Stimulated activated CD8-positive, alpha-beta memory T cell treated with anti-CD3 and anti-CD28 coated beads, Interleukin-15, amount 100 ng/mL, for 1 hour (primary cell): ENCODE results near the gene RCE1.

Experiments used
- DNase-seq: peaks from one replicate; pipeline ENCODE4 v3.0.0-alpha.2; 2020; ENCODE audit warnings: low read depth

The RCE1 gene

GRCh38 chr11:66868726-66869566 is 25.7 kb downstream of the RCE1 start:
- DNase-seq = peak; percentile 64

GRCh38 chr11:66869567-66869870 is 26.3 kb downstream of the RCE1 start:
- DNase-seq = no peak

DNA sequence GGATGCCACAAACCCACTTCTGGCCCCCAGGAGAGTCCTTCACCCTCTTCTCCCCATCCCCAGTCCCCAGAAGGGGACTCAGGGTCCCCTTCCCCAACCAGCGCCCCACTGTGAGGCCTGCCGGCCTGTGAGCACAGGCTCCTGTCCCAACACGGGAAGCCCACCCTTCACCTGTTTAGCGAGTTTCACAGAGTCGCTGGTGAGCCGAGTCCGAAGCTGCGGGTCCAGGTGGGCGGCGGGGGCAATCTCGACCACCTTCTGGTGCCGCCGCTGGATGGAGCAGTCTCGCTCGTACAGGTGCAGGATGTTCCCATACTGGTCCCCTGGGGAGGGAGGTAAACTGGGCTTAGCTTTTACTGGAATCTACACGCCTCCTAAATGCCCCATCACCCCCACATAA is 26.9 kb downstream of the RCE1 start:
- DNase-seq = no peak

- no peak for DNase-seq
These were observed 27.6 kb downstream of the RCE1 start for GRCh38 chr11:66870616-66871520.

DNA sequence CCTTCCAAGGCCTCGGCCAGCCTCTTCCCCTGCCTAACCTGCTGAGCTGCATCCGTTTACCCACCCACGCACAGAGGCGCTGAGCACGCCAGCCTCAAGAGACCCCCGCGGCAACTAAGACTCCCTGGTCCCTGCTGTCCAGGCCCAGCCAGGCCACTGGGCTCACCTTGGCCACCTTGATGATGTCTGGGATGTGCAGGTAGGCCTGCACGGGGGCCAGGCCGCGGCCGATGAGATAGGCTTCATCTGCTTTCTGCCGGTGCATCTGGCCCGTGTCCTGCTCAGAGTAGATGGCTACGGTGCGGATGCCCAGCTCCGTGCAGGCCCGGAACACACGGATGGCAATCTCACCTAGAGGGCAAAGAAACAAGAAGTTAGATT is 28.3 kb downstream of the RCE1 start:
- DNase-seq = no peak

- no peak for DNase-seq
These were observed 31.0 kb downstream of the RCE1 start for GRCh38 chr11:66874232-66874631.

DNA sequence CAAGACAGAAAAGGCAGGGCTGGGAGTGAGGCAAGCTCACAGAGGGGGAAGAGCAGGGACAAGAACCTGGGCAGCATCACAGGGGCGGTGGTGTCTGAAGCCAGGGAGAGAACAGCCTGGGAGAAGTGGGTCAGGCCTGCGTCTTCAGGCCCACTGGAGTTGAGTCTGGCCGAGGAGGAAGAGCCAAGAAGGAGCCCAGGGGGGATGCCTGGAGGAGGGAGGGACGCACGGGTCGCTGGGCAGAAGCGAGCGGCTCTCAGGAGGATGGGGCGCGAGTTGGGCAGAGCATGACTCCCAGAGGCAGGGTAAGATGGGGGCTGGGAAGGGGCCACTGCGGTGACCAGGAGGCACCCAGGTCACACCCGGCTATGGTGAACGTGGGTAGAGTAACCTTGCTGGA is 32.1 kb downstream of the RCE1 start:
- no peak for DNase-seq

DNA sequence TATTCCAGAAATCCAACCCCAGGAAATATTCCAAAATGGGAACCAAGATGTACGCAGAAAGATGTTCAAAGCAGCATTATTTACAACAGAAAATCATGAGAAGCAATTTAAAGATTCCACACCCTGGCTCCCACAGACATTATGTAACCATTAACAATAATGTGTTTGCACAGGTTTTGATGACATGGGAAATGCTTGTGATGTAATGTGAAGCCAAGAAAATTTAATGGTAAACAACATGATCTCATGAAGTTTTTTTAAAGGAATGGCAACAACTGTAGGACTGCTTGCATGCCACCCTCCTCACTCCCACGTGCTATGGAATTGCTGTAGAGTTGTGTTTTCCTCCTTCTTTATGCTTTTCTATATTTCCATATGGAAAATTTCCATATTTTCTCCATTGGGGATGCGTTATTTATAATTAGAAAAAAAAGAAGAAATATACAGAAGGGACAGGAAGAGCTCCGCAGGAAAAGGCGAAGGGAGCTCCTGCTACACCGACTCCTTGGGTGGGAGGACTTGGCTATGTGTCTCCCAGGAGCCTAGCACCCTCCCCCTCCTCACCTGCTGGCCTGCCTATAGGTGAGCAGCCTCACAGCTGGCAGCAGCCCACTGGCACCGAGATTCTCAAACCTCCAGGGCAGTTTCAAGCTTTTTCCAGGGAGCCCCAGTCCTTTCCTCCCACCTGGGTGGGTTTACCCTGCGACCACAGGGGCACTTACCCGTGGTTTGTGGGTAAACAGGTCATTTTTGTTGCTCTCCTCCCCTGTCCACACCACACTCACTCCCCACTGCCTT is 34.5 kb downstream of the RCE1 start:
- DNase-seq = no peak

DNA sequence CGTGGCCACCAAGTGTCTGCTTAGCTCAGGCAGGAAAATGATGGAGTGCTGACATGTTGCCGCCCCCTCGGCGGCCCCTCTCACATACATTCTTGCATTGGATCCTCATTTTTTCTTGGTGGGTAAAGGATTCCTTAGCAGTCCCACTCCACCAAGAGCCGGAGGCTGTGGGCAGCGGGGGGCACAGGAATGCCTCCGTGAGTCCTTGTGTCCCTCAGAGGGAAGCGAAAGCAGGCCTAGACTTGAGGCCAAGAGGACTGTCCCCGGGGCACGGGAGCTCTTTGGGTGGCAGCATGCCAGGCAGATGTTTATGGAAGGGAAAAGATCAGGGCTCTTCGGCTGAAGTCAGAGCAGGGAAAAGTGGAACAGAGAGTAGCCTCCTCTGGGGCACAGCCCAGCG is 35.2 kb downstream of the RCE1 start:
- no peak for DNase-seq

- DNase-seq = no peak
These were observed 35.8 kb downstream of the RCE1 start for GRCh38 chr11:66879000-66879399.

GRCh38 chr11:66879583-66879982 is 36.3 kb downstream of the RCE1 start:
- no peak for DNase-seq

- DNase-seq = no peak
These were observed 36.8 kb downstream of the RCE1 start for GRCh38 chr11:66879999-66880398.

GRCh38 chr11:66880496-66881450 is 37.5 kb downstream of the RCE1 start:
- DNase-seq = no peak

- no peak for DNase-seq
These were observed 38.2 kb downstream of the RCE1 start for GRCh38 chr11:66881451-66881835.

DNA sequence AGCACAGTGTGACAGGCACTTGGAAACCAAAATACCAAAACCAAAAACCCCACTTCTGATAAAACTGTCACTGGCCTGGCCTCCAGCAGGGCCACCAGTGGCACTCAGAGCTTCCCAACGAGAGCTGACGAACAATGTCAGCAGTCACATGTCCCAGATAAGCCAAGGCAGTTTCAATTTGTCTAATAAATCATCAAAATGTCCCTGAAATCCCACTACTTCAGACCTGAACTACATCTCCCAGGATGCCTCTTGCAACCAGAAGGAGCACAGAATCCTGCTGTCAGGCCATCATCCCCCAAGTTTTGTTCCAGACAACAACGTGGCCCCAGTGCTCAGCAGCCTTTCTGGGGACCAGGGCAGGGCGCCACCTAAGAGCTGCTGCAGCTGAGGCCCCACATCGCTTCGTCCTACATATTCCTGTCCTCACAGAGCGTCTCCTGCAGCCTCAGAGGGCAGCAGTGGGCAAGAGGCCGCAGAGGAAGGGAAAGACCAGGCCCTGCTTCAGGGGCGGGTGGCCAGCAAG is 38.7 kb downstream of the RCE1 start:
- no peak for DNase-seq

DNA sequence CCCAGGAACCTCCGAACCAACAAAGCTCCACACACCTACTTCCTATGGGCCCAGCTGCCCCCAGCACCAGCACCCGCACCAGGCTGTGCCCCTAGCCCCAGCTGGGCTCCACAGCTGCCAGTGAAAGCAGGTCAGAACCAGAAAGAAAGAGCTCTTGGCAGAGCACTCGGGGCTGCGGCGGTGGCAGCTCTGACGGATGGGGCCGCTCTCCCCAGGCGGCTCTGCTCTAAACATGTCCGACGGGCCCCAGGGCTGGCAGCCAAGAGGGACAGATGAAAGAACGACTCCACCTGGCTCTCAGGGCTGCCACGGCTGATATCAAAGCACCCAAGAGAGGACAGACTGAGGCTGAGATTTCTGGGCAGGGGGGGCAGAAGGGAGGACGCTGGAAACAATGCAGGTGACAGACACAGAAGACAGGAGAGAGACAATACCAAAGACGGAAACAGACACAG is 39.3 kb downstream of the RCE1 start:
- DNase-seq = no peak

- DNase-seq = peak; percentile 40
These were observed 40.0 kb downstream of the RCE1 start for GRCh38 chr11:66883016-66883965.

DNA sequence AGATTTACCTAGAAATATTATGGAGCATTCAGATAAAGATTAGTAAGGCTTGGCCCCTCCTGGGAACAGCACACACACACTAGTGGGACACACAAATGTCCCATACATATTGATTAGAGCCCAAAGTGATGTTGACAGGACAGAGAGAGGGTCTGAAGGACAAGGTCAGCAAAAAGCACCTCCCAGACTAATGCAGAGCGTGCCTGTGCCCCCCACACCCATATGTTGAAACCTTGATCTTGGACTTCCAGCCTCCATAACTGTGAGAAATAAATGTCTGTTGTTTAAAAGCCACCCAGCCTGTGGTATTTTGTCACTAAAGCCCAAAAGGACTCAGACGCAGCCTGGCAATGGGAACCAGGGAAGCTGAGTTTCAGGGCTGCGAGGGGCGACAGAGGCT is 41.2 kb downstream of the RCE1 start:
- DNase-seq = no peak

DNA sequence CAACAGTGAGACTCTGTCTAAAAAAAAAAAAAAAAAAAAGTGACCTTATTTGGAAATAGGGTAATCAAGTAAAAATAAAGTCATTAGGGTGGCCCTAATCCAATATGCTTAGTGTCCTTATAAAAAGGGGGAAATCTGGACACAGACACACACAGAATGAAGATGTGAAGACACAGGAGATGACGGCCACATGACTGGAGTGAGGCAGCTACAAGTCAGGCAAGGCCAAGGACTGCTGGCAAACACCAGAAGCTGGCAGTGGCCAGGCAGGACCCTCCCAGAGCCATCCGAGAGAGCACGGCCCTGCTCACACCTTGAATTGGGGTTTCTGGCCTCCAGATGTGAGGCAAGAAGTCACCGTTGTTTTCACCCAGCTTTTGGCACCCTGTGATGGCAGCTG is 42.2 kb downstream of the RCE1 start:
- no peak for DNase-seq

- no peak for DNase-seq
These were observed 42.8 kb downstream of the RCE1 start for GRCh38 chr11:66885950-66886440.
